Activated effector memory CD4-positive, alpha-beta T cell treated with Interleukin-2 at 50 U/mL for 16 hours (primary cell): ENCODE results near the gene CAMSAP2.

Source experiments
- DNase-seq: peaks from one replicate; pipeline ENCODE4 v3.0.0-alpha.2; 2020

The CAMSAP2 gene

DNA sequence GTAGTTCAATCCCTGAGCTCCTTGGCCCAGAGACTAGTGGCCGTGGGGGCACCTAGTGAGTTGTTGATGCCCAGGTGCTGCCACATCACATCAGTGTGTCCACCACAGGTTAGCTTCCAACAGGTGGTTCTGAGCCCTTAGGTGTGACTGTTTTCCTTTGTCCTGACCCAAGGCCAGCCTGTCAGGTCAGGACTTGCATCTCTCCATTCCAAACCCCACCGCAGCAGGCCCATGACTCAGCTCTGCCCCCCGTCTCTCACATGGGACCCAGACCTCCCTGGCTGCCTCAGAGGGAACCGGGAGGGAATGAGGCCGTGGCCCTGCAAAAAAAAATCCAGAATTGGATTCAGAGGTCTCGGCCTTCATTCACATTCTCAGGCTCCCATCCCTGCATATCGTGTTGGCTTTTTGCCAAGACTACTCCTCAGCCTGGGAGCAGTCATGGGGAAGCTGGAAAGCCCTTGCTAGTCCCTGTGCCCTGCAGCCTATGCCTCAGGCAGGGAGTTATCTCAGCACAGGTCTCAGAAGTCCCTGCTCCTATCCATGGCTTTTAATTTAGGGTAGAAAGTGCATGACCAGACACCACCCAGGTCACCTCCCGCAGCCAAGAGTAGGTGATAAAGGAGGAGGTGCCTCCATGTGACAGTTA lies 163.2 kb downstream of the CAMSAP2 start:
- DNase-seq = no peak

DNA sequence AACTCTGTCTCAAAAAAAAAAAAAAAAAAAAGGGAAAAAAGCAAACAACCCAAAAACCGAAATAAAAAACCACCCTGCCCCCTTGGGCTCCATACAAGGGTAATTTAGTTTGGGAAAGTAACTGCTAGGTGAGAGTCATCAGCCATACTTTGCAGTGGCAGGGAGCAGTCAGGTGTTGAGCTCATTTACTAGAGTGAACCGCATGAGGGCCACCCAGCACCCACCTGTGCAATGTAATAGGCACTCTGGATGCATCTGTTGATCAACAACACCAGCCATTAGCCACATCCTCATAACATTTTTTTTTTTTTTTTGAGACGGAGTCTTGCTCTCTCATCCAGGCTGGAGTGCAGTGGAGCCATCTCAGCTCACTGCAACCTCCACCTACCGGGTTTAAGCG lies 165.1 kb downstream of the CAMSAP2 start:
- DNase-seq = no peak

DNA sequence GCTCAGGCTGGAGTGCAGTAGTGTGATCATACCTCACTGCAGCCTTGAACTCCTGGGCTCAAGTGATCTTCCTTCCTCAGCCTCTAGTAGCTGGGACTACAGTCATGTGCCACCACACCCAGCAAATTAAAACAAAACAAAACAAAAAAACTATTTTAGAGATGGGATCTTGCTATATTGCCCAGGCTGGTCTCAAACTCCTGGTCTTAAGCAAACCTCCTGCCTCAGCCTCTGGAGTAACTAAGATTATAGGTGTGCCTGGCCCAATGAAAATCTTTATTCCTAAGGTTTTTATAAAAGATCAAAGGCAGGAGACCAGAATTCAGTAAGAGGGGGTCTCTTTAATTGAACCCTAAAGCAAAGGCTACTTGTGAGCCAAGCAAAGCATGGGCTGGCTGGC lies 166.1 kb downstream of the CAMSAP2 start:
- DNase-seq = no peak

DNA sequence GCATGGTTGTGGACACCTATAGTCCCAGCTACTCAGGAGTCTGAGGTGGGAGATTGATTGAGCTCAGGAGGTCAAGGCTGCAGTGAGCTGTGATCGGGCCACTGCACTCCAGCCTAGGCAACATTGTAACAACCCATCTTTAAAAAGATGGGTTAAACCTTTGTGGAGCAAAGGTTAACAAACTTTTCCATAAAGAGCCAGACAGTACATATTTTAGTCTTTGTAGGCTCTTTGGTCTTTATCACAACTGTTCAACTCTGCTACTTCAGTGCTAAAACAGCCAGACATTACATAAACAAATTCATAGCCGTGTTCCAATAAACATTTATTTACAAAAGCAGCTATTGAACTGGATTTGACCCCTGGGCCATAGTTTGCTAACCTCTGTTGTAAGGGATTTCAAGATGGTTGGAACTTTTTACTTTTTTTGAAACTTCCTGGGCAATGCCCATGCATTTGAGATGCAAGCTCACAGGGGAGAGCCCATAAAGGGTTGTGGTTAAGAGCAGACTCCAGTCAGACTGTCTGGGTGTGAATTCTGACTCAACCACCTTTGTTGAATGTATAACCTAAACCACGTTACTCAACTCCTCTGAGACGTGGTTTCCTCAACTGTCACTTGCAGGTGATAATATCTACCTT lies 166.8 kb downstream of the CAMSAP2 start:
- peak; percentile 16 for DNase-seq

DNA sequence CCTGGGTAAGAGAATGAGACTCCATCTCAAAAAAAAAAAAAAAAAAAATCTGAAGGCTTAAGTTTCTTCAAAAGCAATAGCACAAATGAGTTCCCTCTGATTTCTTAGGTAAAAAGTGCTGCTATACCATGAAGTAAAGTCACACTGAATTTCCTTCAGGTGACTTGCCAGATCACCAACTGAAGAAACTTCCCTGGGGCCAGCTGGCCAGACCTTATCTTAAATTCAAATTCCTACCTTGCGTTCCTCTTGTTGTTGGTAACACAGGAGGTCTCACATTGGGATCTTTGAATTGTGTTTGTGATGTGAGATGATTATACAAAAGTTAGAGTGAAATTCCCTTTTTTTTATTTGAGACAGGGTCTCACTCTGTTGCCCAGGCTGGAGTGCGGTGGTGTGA lies 167.8 kb downstream of the CAMSAP2 start:
- no peak for DNase-seq

DNA sequence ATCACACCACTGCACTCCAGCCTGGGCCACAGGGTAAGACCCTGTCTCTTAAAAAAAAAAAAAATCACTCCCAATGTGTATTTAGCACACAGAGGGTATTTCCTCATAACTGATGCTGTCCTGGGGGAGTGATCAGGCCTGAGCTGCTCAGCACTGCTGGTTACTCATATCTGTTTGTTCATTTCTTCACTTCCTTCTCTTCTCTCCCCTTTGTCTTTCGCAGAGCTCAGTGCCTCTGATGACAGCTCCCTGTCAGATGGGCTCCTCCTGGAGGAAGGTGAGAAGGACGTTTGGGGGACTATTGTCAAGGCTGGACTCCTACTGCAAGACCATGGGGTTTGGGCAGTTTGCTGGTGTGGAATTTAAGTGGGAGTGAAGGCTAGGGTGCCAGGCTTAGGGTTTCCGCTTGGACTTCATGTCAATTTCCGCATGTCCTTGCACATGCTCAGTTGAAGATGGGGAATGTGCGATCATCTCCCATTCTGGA lies 169.0 kb downstream of the CAMSAP2 start:
- DNase-seq = no peak

DNA sequence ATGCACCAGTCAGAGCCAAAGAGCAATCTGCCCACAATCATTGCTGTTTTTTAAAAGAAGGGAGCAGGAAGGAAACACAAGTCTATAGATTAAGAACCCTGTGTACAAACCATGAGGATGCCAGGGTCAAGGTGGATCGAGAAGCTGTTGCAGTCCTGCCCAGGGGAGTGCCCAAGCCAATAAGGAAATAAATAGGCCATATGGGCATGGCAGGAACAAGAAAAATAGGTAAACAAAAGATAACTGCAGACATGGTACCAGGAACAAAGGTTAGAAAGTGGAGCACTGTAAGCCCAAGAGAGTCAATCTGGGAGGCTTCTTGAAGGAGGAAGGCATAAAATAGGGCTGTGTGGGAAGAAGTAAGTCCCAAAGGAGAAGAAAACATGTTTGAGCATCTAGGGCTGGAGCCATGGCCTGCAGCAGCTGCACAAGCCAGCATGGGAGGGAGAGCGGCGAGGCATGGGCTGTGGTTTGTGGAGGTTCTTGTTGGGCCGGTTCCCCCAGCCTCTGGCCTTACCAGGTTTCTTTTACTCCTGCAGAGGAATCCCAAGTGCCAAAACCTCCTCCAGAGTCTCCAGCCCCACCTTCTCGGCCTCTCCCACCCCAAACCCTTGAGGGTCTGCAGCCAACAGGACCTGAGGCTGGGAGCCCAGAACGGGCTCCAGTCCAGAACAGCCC lies 169.6 kb downstream of the CAMSAP2 start:
- DNase-seq = no peak

DNA sequence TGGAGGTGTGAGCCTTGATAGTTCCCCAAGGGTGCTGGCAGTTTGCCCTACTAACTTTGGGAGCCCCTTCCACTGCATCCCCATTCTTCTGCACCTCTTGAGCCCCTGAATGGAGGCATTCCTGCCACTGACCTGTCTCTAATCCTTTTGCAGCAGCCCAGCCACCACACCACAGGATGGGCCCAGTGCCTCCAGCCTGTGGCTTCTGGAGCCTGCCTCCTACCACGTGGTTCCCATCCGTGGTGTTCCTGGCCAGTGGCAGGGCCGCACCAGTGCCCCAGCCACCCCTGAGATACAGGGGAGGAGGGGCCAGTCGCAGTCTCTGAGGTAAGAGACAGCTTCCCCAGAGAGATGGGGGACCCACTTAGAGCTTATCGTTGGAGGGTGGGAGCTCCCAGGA lies 170.4 kb downstream of the CAMSAP2 start:
- DNase-seq = no peak

DNA sequence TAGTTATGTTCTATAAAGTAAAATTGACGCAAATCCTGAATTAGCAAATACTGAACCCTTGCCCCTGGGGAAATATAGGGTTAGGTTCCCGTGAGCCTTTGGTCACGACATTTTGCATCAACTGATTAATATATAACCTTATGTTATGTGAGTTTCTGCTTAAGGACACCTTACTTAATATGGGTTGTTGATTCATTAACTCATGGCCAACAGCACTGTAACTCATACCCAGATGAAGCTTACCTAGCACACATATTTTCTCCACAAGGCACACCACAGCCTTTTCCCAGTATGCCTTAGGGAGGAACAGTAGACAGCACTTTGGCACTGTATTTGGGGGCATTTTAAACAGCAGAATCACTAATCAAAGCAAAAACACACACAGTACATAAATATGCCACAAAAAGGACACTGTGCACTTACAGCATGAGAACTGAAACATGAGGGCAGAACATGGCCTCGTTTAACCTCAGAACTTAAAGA lies 171.1 kb downstream of the CAMSAP2 start:
- no peak for DNase-seq
